HEK293 (cell line): ENCODE measurements around the gene NFYB.

Experiments
- IKZF3 ChIP-seq: fragments of 450-650 bp; IDR thresholded peaks from 2 replicates; pipeline ENCODE4 v1.5.0; 2018; ENCODE audit warnings: missing biosample characterization, mild to moderate bottlenecking, missing genetic modification characterization, moderate library complexity
- SCRT2 ChIP-seq: fragments of 450-650 bp; formaldehyde crosslinking; IDR thresholded peaks from 2 replicates; pipeline ENCODE4 v1.5.1; 2016; ENCODE audit warnings: missing biosample characterization, missing genetic modification characterization
- YY1 ChIP-seq: fragments of 450-650 bp; formaldehyde crosslinking; IDR thresholded peaks from 2 replicates; pipeline ENCODE4 v1.5.1; 2018; ENCODE audit warnings: missing biosample characterization, missing genetic modification characterization
- ZNF24 ChIP-seq: fragments of 450-650 bp; formaldehyde crosslinking; IDR thresholded peaks from 2 replicates; pipeline ENCODE4 v1.5.1; 2016; ENCODE audit warnings: missing biosample characterization, missing genetic modification characterization
- ZNF416 ChIP-seq: fragments of 450-650 bp; formaldehyde crosslinking; IDR thresholded peaks from 2 replicates; pipeline ENCODE4 v1.5.1; 2016; ENCODE audit warnings: missing biosample characterization, missing genetic modification characterization
- ZNF558 ChIP-seq: fragments of 450-650 bp; formaldehyde crosslinking; IDR thresholded peaks from 2 replicates; pipeline ENCODE4 v1.5.1; 2016; ENCODE audit warnings: missing biosample characterization, missing genetic modification characterization
- ZNF747 ChIP-seq: fragments of 450-650 bp; formaldehyde crosslinking; IDR thresholded peaks from 2 replicates; pipeline ENCODE4 v1.5.1; 2016; ENCODE audit warnings: missing biosample characterization, missing genetic modification characterization
- TF ChIP-seq, protein P1 (sequence below): fragments of 450-650 bp; formaldehyde crosslinking; IDR thresholded peaks from 2 replicates; pipeline ENCODE4 v1.5.1; 2016; ENCODE audit warnings: missing biosample characterization, missing genetic modification characterization, low read depth
- TF ChIP-seq, protein P2 (sequence below): fragments of 450-650 bp; formaldehyde crosslinking; IDR thresholded peaks from 2 replicates; pipeline ENCODE4 v1.5.1; 2016; ENCODE audit warnings: missing biosample characterization, missing genetic modification characterization
- TF ChIP-seq, protein P3 (sequence below): fragments of 450-650 bp; formaldehyde crosslinking; IDR thresholded peaks from 2 replicates; pipeline ENCODE4 v1.5.1; 2016; ENCODE audit warnings: missing biosample characterization, missing genetic modification characterization
- TF ChIP-seq, protein P4 (sequence below): fragments of 450-650 bp; formaldehyde crosslinking; IDR thresholded peaks from 2 replicates; pipeline ENCODE4 v1.5.1; 2017; ENCODE audit warnings: missing biosample characterization, missing genetic modification characterization

DNA sequence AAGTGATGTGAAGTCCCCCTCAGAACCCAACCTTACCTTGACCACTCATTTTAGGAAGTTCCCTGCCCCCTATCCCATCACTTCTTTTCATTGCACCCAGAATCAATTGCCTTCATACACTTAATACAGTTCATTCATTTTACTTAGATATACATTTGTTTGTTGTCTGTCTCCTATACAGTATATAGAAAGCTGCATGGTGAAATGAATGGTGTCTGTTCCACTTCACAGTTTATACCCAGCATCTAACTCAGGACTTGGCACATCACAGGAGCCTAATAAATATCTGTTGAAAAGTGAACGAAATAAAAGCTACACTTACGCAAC, 39.3 kb upstream of the NFYB start:
- TF ChIP-seq ZNF416 (no peak), ZNF24 (tag by site-specific recombination) (no peak), ZNF747 (tag by site-specific recombination) (no peak), ZNF558 (tag by site-specific recombination) (no peak), SCRT2 (tag by site-specific recombination) (no peak), YY1 (tag by site-specific recombination) (no peak), IKZF3 (tag by site-specific recombination) (no peak)
- TF ChIP-seq, protein P1, sequence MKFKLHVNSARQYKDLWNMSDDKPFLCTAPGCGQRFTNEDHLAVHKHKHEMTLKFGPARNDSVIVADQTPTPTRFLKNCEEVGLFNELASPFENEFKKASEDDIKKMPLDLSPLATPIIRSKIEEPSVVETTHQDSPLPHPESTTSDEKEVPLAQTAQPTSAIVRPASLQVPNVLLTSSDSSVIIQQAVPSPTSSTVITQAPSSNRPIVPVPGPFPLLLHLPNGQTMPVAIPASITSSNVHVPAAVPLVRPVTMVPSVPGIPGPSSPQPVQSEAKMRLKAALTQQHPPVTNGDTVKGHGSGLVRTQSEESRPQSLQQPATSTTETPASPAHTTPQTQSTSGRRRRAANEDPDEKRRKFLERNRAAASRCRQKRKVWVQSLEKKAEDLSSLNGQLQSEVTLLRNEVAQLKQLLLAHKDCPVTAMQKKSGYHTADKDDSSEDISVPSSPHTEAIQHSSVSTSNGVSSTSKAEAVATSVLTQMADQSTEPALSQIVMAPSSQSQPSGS, result no peak
- TF ChIP-seq, protein P2, sequence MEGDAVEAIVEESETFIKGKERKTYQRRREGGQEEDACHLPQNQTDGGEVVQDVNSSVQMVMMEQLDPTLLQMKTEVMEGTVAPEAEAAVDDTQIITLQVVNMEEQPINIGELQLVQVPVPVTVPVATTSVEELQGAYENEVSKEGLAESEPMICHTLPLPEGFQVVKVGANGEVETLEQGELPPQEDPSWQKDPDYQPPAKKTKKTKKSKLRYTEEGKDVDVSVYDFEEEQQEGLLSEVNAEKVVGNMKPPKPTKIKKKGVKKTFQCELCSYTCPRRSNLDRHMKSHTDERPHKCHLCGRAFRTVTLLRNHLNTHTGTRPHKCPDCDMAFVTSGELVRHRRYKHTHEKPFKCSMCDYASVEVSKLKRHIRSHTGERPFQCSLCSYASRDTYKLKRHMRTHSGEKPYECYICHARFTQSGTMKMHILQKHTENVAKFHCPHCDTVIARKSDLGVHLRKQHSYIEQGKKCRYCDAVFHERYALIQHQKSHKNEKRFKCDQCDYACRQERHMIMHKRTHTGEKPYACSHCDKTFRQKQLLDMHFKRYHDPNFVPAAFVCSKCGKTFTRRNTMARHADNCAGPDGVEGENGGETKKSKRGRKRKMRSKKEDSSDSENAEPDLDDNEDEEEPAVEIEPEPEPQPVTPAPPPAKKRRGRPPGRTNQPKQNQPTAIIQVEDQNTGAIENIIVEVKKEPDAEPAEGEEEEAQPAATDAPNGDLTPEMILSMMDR (tag by site-specific recombination), result no peak
- TF ChIP-seq, protein P3, sequence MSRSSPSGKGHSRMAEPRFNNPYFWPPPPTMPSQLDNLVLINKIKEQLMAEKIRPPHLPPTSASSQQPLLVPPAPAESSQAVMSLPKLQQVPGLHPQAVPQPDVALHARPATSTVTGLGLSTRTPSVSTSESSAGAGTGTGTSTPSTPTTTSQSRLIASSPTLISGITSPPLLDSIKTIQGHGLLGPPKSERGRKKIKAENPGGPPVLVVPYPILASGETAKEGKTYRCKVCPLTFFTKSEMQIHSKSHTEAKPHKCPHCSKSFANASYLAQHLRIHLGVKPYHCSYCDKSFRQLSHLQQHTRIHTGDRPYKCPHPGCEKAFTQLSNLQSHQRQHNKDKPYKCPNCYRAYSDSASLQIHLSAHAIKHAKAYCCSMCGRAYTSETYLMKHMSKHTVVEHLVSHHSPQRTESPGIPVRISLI (tag by site-specific recombination), result no peak
- TF ChIP-seq, protein P4, sequence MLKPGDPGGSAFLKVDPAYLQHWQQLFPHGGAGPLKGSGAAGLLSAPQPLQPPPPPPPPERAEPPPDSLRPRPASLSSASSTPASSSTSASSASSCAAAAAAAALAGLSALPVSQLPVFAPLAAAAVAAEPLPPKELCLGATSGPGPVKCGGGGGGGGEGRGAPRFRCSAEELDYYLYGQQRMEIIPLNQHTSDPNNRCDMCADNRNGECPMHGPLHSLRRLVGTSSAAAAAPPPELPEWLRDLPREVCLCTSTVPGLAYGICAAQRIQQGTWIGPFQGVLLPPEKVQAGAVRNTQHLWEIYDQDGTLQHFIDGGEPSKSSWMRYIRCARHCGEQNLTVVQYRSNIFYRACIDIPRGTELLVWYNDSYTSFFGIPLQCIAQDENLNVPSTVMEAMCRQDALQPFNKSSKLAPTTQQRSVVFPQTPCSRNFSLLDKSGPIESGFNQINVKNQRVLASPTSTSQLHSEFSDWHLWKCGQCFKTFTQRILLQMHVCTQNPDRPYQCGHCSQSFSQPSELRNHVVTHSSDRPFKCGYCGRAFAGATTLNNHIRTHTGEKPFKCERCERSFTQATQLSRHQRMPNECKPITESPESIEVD (tag by site-specific recombination), result no peak
